Measurements from ENCODE around the gene MTARC2. TPM values are rescaled to one million over a fixed set of nuclear protein-coding genes. Genes with fewer than 3 reads are reported as not detected.

Gene MTARC2
- total and polyA plus RNA-seq, 2 donors (not counting 1 experiment from before 2014, with no cell fraction given): 12.6 to 14.5 TPM

DNA sequence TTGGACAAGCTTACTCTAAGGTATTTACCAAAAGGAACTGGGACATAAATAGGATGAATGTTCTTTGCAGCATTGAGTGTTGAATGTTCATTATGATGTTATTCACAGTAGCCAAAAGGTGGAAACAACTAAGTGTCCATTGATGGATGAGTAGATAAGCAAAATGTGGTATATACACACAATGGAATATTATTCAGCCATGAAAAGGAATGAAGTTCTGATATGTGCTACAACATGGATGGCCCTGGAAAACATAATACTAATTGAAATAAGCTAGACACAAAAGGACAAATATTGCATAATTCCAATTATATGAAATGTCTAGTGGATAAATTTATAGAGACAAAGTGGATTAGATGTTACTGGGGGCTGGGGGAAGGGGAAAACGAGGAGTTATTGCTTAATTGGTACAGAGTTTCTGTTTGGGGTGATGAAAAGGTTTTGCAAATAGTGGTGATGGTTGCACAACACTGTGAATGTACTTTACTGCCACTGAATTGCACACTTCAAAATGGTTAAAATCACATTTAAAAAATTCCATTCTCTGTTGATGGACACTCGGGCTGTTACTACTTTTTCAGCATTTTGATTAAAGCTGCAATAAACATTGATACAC, 41.5 kb downstream of the MTARC2 start:
- H3K4me1 ChIP-seq (ENCODE audit: control insufficient read depth, extremely low read depth, insufficient read depth, low read length): peaks cover 2% of the 10 kb centered on the region
- H4K20me1 ChIP-seq (ENCODE audit: control insufficient read depth, extremely low read depth, insufficient read depth, low read length): no peaks in the 10 kb centered on the region
- H3K4me3 ChIP-seq (replicated peaks in 1 of 4; ENCODE audit: control extremely low read depth in 1 of 4, insufficient read depth in 1 of 4, low read depth in 3 of 4, low read length in 4 of 4): no peak overlapping the region
- no peaks in the 10 kb centered on the region for H3K79me2 ChIP-seq (ENCODE audit: control insufficient read depth, insufficient read depth, low read length)
- no peak for TF ChIP-seq EZH2 (IDR thresholded peaks at IDR 0.05; ENCODE audit: low read length, missing control alignments)
- no peak overlapping the region for H2AFZ ChIP-seq (ENCODE audit: low read length)
- no peak overlapping the region for H3K9ac ChIP-seq (ENCODE audit: insufficient read depth, low read length)
- H3K36me3 ChIP-seq (ENCODE audit: control insufficient read depth, insufficient read depth, low read length): no peaks in the 10 kb centered on the region
- peak in 1 of 2 donors; percentile 50 for DNase-seq (ENCODE audit: low read depth in 2 of 2)
- H3K27me3 ChIP-seq (ENCODE audit: control insufficient read depth, insufficient read depth, low read length): no peaks in the 10 kb centered on the region
- no peaks in the 10 kb centered on the region for H3K9me3 ChIP-seq (ENCODE audit: control insufficient read depth, insufficient read depth, low read depth, low read length)
- H3K27ac ChIP-seq (ENCODE audit: insufficient read depth, low read length): no peak overlapping the region
- H3K4me2 ChIP-seq (ENCODE audit: extremely low read depth, insufficient read depth, low read length): no peak overlapping the region

DNA sequence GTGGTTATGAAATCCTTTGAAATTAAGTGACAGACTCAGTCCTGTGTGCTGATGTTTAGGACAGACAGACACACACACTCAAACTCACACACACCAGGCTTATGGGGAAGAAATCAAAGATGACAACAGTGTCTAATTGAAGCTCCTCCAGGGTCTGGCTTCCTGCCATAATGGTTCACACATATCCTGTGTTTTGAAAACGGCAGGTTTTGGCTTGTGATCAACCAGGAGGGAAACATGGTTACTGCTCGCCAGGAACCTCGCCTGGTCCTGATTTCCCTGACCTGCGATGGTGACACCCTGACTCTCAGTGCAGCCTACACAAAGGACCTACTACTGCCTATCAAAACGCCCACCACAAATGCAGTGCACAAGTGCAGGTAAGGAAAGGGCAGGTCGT, 43.2 kb downstream of the MTARC2 start:
- H3K4me2 ChIP-seq (ENCODE audit: extremely low read depth, insufficient read depth, low read length): no peak overlapping the region
- no peak overlapping the region for H2AFZ ChIP-seq (ENCODE audit: low read length)
- H4K20me1 ChIP-seq (ENCODE audit: control insufficient read depth, extremely low read depth, insufficient read depth, low read length): no peaks in the 10 kb centered on the region
- no peak overlapping the region for H3K4me3 ChIP-seq (replicated peaks in 1 of 4; ENCODE audit: control extremely low read depth in 1 of 4, insufficient read depth in 1 of 4, low read depth in 3 of 4, low read length in 4 of 4)
- H3K27me3 ChIP-seq (ENCODE audit: control insufficient read depth, insufficient read depth, low read length): no peaks in the 10 kb centered on the region
- no peaks in the 10 kb centered on the region for H3K79me2 ChIP-seq (ENCODE audit: control insufficient read depth, insufficient read depth, low read length)
- TF ChIP-seq EZH2 (IDR thresholded peaks at IDR 0.05; ENCODE audit: low read length, missing control alignments): no peak
- TF ChIP-seq, protein P1, sequence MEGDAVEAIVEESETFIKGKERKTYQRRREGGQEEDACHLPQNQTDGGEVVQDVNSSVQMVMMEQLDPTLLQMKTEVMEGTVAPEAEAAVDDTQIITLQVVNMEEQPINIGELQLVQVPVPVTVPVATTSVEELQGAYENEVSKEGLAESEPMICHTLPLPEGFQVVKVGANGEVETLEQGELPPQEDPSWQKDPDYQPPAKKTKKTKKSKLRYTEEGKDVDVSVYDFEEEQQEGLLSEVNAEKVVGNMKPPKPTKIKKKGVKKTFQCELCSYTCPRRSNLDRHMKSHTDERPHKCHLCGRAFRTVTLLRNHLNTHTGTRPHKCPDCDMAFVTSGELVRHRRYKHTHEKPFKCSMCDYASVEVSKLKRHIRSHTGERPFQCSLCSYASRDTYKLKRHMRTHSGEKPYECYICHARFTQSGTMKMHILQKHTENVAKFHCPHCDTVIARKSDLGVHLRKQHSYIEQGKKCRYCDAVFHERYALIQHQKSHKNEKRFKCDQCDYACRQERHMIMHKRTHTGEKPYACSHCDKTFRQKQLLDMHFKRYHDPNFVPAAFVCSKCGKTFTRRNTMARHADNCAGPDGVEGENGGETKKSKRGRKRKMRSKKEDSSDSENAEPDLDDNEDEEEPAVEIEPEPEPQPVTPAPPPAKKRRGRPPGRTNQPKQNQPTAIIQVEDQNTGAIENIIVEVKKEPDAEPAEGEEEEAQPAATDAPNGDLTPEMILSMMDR (conservative IDR thresholded peaks at IDR 0.05 in 1 of 2, IDR thresholded peaks at IDR 0.05 in 1 of 2; ENCODE audit: low read depth in 1 of 2, low read length in 2 of 2): no peak
- no peak overlapping the region for H3K9ac ChIP-seq (ENCODE audit: insufficient read depth, low read length)
- no peaks in the 10 kb centered on the region for H3K9me3 ChIP-seq (ENCODE audit: control insufficient read depth, insufficient read depth, low read depth, low read length)
- H3K27ac ChIP-seq (ENCODE audit: insufficient read depth, low read length): no peak overlapping the region
- H3K4me1 ChIP-seq (ENCODE audit: control insufficient read depth, extremely low read depth, insufficient read depth, low read length): peaks cover 2% of the 10 kb centered on the region
- no peak for DNase-seq (ENCODE audit: low read depth in 2 of 2)
- H3K36me3 ChIP-seq (ENCODE audit: control insufficient read depth, insufficient read depth, low read length): no peaks in the 10 kb centered on the region

DNA sequence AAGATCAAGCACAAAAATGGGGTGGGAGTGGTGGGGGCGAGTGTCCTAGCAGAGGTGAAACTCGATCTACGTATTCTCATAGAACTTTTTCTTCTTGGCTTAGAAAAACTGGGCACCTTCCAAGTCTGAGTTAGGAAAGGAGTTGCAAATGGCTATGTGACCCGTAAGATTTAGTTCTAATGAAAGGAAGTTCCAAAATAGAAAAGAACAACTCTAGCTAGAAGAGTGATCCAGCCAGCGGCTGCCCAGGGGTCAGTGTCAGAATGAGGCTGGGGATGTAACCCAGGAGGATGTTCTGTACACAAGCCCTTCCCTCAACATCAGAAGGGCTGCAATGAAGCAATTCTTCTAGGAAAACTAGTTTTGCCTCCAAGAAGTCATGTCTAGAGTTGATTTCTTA, 43.8 kb downstream of the MTARC2 start:
- TF ChIP-seq, protein P1 (conservative IDR thresholded peaks at IDR 0.05 in 1 of 2, IDR thresholded peaks at IDR 0.05 in 1 of 2; ENCODE audit: low read depth in 1 of 2, low read length in 2 of 2): no peak
- no peak for TF ChIP-seq EZH2 (IDR thresholded peaks at IDR 0.05; ENCODE audit: low read length, missing control alignments)
- H3K4me2 ChIP-seq (ENCODE audit: extremely low read depth, insufficient read depth, low read length): no peak overlapping the region
- H3K27ac ChIP-seq (ENCODE audit: insufficient read depth, low read length): no peak overlapping the region

More for the DNA sequence above, 43.8 kb downstream of the MTARC2 start:
- peak in 1 of 2 donors; percentile 49 for DNase-seq (ENCODE audit: low read depth in 2 of 2)
- no peaks in the 10 kb centered on the region for H4K20me1 ChIP-seq (ENCODE audit: control insufficient read depth, extremely low read depth, insufficient read depth, low read length)
- H3K4me1 ChIP-seq (ENCODE audit: control insufficient read depth, extremely low read depth, insufficient read depth, low read length): peaks cover 2% of the 10 kb centered on the region
- no peak overlapping the region for H3K4me3 ChIP-seq (replicated peaks in 1 of 4; ENCODE audit: control extremely low read depth in 1 of 4, insufficient read depth in 1 of 4, low read depth in 3 of 4, low read length in 4 of 4)
- no peaks in the 10 kb centered on the region for H3K36me3 ChIP-seq (ENCODE audit: control insufficient read depth, insufficient read depth, low read length)
- H3K79me2 ChIP-seq (ENCODE audit: control insufficient read depth, insufficient read depth, low read length): no peaks in the 10 kb centered on the region
- H3K27me3 ChIP-seq (ENCODE audit: control insufficient read depth, insufficient read depth, low read length): no peaks in the 10 kb centered on the region
- H3K9me3 ChIP-seq (ENCODE audit: control insufficient read depth, insufficient read depth, low read depth, low read length): no peaks in the 10 kb centered on the region
- H2AFZ ChIP-seq (ENCODE audit: low read length): no peak overlapping the region
- H3K9ac ChIP-seq (ENCODE audit: insufficient read depth, low read length): no peak overlapping the region
